ENCODE data around the gene TMEM43. TPM values are rescaled to one million over a fixed set of nuclear protein-coding genes. Genes with fewer than 3 reads are reported as not detected.
A peak's percentile ranks its signal among the peaks of the same experiment; 100 is the strongest.

The TMEM43 gene
- total RNA-seq, 1 donor from 2014 or later: 42.7 TPM

DNA sequence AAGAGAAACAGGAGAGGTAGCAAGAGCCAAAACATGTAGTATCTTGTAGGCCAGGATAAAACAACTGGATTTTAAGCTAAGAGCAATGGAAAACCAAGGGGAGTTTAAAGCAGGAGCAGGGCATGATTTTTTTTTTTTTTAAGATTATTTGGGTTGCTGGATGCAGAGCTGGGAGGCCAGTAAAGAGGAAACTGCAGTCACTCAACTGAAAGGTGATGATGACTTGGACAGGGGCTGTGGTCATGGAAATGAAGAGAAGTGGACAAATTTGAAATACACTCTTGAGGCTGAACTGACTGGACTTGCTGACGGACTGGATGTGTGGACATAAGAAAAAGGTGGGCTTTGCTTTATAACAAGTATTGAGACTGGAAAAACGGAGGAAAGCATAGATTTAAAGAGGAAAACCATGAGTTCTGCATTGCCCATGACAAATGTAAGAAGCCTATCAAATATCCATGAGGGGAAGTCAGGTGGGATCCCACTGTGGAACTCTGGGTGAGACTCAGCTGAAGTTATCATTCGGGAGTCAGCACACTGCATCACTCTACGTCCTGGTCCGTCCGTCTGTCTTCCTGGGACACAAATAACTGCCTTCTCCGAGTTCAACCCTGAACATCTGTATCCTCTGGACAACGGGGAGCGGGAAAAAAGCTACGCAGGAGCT is 52.9 kb downstream of the TMEM43 start:
- no peak for DNase-seq (ENCODE audit: low read depth, low spot score)
- Mint-ChIP-seq H3K27me3 (ENCODE audit: low read depth) (no peaks in the 10 kb centered on the region), H3K27ac (ENCODE audit: unreplicated experiment) (peak overlapping the region; percentile 97), H3K4me1 (peaks cover 45% of the 10 kb centered on the region), H3K36me3 (ENCODE audit: low read depth) (peaks cover 6% of the 10 kb centered on the region), H3K4me3 (peak overlapping the region; percentile 98), H3K9me3 (no peaks in the 10 kb centered on the region)
- no peak for TF ChIP-seq CTCF (conservative IDR thresholded peaks at IDR 0.05)

DNA sequence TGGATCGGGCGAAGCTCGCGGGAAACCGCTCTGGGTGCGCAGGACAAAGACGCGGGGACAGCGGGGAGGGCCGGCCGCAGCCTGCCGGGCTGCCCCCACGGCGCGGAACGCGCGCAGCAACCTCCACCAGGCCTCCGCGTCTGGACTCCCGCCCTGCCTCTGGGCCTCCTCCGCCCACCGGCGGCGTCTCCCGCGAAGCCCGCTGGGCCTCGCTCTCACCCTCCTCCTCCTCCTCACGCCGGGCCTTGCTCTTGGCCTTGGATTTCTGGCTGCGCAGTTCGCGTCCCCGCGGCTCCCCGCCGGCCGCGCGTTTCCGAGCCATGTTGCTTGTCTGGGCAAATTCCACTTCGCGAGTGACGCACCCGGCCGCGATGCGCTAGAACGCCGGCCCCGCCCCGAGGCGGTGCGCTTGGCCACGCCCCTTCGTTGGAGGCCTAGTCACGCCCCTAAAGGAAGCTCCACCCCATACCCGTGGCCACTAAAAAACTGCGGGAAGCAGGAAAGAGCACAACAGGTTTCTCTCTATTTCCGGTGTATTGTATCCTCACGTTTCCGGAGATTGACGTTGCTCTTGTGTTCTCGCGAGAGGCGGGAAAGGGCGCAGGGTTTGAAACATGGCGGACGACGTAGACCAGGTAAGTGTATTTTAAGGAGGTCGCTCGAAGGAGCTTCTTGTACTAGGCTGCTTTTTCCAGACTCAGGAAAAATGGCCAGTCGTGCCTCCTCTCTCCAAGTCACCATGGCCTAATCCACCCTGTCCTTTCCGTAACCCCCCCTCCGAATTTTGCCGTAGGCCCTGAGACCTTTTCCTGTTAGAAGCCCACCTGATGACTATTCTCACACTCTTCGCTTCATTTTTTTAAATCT is 53.6 kb downstream of the TMEM43 start, which contains the start of the genes LSM3 and XPC:
Gene LSM3 (plus strand): TSS at position 571 of the 867 bp plus-strand sequence. CDS start 44 bp downstream, at position 615.
Gene XPC (minus strand): TSS at position 355 of the 867 bp plus-strand sequence. CDS start 33 bp downstream, at position 322.
- Mint-ChIP-seq H3K27me3 (ENCODE audit: low read depth) (no peaks in the 10 kb centered on the region), H3K27ac (ENCODE audit: unreplicated experiment) (peak within 1 kb of the TSS; percentile 99), H3K4me3 (peak within 1 kb of the TSS; percentile 98), H3K36me3 (ENCODE audit: low read depth) (peaks cover 4% of the 10 kb centered on the region), H3K4me1 (peaks cover 45% of the 10 kb centered on the region), H3K9me3 (no peaks in the 10 kb centered on the region)
- no peak for TF ChIP-seq CTCF (conservative IDR thresholded peaks at IDR 0.05)
- DNase-seq (ENCODE audit: low read depth, low spot score): peak; percentile 95

- H3K27me3 Mint-ChIP-seq (ENCODE audit: low read depth): no peaks in the 10 kb centered on the region
- peaks cover 45% of the 10 kb centered on the region for H3K4me1 Mint-ChIP-seq
- DNase-seq (ENCODE audit: low read depth, low spot score): no peak
- TF ChIP-seq CTCF (conservative IDR thresholded peaks at IDR 0.05): no peak
- peak overlapping the region; percentile 98 for H3K4me3 Mint-ChIP-seq
- H3K9me3 Mint-ChIP-seq: no peaks in the 10 kb centered on the region
- peak overlapping the region; percentile 99 for H3K27ac Mint-ChIP-seq (ENCODE audit: unreplicated experiment)
- H3K36me3 Mint-ChIP-seq (ENCODE audit: low read depth): peaks cover 7% of the 10 kb centered on the region
Measured at GRCh38 chr3:14179114-14179465, 54.2 kb downstream of the TMEM43 start.

DNA sequence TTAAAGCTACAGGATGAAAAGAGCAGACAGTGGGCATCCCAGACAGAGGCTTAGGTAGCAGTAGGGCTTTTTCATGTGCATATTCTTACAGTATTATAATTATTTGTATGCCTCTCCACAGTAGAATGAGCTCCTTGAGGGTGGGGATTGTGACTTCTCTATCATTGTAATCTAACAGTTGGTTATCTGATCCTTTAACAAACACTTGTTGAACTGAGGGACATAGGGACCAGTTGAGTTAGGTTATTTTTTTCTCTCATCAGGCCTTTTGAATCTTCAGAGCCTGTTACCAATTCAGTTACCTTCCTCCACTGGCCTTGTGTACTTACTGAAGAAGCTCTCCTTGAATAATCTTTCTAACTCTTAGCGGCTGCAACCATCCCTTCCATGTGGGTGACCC is 54.9 kb downstream of the TMEM43 start:
- Mint-ChIP-seq H3K27me3 (ENCODE audit: low read depth) (no peaks in the 10 kb centered on the region), H3K9me3 (no peaks in the 10 kb centered on the region), H3K4me1 (peaks cover 43% of the 10 kb centered on the region), H3K4me3 (peak overlapping the region; percentile 98), H3K27ac (ENCODE audit: unreplicated experiment) (no peak overlapping the region), H3K36me3 (ENCODE audit: low read depth) (peaks cover 8% of the 10 kb centered on the region)
- DNase-seq (ENCODE audit: low read depth, low spot score): no peak
- TF ChIP-seq CTCF (conservative IDR thresholded peaks at IDR 0.05): no peak

DNA sequence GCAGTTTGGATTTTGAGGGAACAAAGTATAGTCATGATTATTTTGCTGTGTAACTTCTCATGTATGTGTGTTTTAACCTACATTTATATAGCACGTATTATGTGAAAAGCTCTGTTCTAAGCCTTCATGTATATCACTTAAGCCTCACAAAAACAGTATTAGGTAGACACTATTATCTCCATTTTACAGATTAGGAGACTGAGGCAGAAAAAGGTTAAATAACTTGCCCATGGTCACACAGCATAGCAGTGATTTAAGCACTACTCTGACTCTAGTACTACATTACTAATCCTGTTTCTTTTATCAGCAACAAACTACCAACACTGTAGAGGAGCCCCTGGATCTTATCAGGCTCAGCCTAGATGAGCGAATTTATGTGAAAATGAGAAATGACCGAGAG is 56.4 kb downstream of the TMEM43 start:
- Mint-ChIP-seq H3K4me3 (peak overlapping the region; percentile 68), H3K27ac (ENCODE audit: unreplicated experiment) (no peak overlapping the region), H3K27me3 (ENCODE audit: low read depth) (no peaks in the 10 kb centered on the region), H3K4me1 (peaks cover 30% of the 10 kb centered on the region), H3K36me3 (ENCODE audit: low read depth) (peaks cover 10% of the 10 kb centered on the region), H3K9me3 (no peaks in the 10 kb centered on the region)
- no peak for DNase-seq (ENCODE audit: low read depth, low spot score)
- TF ChIP-seq CTCF (conservative IDR thresholded peaks at IDR 0.05): no peak

Data from neural crest cell (in vitro differentiated cells).